DMS 273 treated with DMSO at 0.1 percent for 48 hours (cell line): ENCODE measurements around the gene S100A5.
"Not testable (repeated sequence)": the region's sequence is repeated elsewhere in the genome, so short reads cannot be mapped to it uniquely, and the experiment has no call there.

Experiments used
- DNase-seq: peaks from one replicate; lab custom pipeline; 2025; lab: John Stamatoyannopoulos, UW

Gene S100A5

GRCh38 chr1:153566414-153567371 is 26.0 kb upstream of the S100A5 start:
- peak; percentile 99 for DNase-seq

DNA sequence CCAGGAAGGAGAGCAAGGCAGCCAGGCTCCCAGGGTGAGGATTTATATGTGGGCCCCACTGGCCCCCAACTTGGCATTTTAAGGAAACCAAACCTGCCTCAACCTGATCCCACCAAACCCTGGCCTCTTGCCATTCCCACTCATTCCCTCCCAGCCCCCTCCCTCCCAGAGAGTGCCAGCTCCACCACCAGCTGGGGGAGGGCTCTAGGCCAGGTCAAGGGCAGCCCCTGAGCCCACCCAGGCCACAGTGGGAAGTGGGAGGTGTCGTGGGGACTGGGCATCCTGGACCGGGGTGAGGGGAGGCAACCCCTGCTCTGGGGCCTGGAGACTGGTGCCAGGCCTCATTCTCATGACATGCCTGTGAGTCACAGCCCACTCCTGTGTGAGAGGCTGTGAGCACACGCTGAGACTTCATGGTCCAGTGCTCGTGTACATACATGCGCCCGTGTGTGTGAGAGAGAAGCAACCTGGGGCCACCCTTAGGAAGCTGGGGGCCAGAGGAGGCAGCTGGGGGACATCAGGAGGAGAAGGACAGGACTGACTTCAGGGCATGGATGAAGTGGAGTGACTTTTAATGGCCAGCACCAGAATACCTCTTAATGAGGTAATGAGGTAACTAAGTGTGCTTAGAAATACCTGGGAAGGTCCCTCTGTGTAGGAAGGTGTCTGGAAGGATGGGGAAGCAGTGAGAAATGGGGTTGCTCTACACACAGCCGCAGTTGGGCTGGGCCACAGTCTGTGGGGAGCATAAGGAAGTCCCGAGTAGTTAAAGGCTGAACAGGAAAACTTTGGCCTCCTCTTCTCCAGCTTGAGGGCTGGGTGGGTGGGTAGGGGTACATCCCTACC is 25.0 kb upstream of the S100A5 start, which contains the start of gene S100A2:
S100A2 (minus strand) TSS at position 316 of the 846 bp plus-strand sequence. CDS start 1,967 bp downstream, outside the sequence.
- peak; percentile 76 for DNase-seq

- no peak for DNase-seq
These were observed 23.3 kb upstream of the S100A5 start for GRCh38 chr1:153563991-153564390.

DNA sequence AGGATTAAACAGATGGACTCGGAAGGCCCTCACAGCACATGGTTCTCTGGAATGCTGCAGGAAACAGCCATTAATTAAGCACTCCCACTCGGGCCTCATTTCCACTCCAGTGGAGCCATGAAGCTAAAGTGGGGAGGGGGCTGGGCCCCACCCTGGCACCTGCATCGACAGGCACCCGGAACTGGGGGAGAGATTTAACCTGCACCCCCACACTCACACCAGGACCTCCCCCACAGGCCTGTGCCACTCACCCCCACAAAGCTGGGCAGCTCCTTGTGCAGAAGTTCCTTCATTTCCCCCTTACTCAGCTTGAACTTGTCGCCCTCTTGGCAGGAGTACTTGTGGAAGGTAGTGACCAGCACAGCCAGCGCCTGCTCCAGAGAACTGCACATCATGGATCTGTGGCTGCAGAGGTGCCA is 22.8 kb upstream of the S100A5 start:
- peak; percentile 34 for DNase-seq

DNA sequence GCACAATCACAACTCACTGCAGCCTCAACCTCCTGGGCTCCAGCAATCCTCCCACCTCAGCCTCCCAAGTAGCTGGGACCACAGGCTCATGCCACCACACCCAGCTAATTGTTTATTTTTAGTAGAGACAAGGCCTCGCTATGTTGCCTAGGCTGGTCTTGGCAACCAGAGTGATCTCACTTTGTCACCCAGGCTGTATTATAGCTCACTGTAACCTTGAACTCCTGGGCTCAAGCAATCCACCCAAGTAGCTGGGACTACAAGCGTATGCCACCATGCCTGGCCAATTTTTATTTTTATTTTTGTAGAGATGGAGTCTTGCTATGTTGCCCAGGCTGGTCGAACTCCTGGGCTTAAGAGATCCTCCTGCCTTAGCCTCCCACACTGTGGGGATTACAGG is 21.3 kb upstream of the S100A5 start:
- not testable (repeated sequence) for DNase-seq

- no peak for DNase-seq
These were observed 20.8 kb upstream of the S100A5 start for GRCh38 chr1:153561466-153561985.

DNA sequence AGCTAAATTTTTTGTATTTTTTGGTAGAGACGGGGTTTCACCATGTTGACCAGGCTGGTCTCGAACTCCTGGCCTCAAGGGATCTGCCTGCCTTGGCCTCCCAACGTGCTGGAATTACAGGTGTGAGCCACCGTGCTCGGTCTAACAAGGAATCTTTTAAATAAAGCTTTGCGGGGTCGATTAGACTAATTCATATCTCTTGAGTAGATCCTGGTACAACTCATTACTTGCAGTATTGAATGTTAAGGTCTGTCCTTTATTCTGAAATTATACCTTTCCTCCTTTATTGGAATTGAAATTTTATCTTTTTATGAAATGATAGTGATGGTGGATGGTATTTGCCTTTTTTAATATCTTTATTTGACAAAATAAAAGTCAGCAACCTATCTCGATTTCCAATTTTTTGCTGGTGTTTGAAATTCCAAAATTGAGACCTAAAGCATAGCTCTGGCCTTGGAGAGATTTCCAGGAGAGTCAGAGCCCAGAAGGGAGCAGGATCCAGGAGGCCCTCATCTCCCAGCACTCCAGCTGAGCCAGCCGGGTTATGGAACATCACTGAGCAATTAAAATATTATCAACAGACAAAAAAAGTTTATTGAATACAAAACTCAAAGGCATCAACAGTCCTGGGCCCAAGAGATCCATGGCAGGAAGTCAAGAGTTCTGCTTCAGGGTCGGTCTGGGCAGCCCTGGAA is 20.2 kb upstream of the S100A5 start:
- DNase-seq, result no peak

DNA sequence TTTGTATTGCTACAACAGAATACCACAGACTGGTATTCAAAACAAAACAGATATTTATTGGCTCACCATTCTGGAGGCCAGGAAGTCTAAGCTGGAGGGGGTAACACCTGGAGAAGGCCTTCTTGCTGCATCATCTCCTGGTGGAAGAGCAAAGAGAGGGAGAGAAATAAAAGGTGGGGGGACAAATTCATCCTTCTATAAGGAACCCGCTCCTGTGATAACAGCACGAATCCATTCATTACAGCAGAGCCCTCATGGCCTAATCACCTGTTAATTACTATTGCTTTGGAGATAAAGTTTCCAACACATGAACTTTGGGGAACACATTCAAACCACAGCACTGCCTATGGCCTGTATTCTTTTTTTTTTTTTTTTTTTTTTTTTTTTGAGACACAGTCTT is 19.5 kb upstream of the S100A5 start:
- no peak for DNase-seq

DNA sequence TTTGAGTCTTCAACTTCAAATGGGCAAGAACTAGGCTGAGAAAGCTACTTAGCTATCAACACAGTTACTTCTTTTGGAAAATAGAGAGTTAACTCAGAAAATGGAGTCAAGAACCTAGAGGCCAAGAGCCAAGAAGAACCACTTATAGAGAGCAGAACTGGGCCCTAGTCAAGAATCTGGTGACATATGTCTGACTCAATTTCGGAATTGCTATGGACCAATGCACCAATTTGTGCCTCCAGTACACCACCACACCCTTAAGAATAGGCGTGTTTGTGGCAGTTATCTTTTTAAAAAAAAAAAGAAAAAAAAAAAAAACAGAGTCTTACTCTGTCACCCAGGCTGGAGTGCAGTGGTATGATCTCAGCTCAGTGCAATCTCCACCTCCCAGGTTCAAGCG is 17.1 kb upstream of the S100A5 start:
- DNase-seq, result no peak

GRCh38 chr1:153556348-153556747 is 15.6 kb upstream of the S100A5 start:
- no peak for DNase-seq

DNA sequence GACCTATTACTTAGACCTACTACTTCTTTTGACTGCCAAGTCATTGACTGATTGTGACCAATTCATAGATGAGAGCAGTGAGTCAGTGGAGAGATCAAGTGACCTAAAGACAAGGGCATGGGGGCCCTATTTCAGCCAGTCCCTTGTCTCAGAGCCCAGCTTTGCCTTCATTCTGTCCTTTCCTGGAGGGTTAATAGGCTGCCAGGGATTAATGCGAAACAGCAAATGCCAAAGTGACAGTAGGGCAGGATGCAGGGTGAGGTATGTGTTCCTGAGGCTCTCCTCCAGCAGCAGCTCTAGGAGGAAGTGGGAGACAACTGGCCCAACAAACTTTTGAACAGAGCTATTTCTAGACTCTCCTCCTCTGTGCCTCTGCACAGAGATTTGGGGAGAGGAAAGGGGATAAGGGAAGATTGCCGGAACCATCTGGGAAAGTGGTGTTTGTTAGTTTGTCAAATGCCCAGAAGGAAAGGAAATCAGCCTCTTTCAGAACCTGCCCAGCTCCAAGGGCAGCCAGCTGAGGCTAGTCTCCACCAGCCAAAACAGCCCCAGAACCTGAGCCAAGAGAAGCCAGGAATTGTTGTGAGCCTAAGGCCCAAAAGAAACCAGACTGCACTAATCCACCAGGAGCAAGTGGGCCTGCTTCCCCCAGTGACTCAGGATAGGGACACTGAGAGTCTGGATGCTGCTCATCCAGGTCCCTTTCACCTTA is 13.3 kb upstream of the S100A5 start:
- DNase-seq, result no peak

DNA sequence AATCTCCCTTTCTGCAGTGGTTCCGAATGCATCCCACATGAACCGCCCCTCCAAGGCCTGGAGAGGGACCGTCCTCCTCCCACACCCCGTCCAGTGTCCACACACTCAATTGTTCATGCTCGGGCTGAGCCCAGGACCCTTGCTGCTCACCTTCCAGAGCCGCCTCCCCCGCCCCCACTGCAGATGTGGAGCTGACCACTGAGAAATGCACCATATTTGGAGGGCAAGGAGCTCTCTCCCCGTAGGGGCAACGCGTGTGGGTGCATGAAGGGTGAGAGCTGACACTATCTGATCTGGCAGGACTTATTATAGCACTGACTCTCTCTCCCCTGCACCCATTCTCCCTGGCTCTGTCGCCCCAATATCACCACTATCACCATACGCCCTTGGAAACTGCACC is 12.4 kb upstream of the S100A5 start:
- no peak for DNase-seq

DNA sequence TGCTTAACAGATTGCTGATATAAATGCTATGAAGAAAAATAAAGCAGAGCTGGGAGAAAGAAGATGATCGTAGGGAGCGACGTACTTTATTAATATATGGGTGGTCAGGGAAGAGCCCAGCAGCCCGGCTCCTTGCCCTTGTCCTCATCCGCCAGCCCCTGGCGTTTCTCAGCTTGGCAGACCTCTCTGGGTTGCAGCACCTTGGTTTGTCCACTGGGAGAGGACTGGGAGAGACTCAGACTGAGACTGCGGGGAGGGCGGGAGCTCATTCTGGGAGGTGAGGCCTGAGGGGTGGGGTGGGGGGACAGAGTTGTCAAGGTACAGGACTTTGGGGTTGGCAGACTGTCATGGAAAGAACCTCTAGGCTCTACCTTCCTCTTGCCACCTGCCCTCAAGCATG is 11.6 kb upstream of the S100A5 start:
- no peak for DNase-seq

DNA sequence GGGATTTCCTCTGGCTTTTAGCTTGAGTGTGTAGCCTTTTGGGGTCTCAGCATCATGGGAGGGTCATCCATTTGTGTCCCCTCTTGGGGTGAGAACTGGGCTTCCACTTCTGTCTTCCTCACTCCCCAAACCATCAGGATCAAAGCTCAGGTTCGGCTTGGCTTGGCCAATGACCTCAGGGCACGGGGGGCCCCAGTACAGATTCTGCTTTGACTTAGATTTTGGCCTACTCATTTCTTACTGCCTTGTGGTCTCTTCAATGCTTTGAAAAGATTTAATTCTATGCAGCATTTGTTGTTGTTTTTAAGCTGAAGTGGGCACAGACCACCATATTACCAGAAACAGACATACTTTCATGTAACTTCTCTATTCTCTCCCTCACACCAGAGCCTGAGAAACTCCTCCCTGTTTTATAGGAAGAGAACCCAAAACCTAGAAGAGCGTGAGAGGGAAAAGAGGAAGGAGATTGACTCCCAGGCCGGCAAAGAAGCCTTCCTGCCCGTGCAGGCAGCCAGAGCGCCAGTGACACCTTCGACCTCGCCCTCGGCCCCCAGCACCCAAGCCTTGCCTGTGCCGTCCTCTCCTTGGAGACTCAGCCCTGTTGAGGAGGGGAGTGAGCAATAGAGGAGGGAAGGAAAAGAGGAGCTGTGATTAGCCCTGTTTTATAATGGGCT is 10.2 kb upstream of the S100A5 start:
- no peak for DNase-seq

DNA sequence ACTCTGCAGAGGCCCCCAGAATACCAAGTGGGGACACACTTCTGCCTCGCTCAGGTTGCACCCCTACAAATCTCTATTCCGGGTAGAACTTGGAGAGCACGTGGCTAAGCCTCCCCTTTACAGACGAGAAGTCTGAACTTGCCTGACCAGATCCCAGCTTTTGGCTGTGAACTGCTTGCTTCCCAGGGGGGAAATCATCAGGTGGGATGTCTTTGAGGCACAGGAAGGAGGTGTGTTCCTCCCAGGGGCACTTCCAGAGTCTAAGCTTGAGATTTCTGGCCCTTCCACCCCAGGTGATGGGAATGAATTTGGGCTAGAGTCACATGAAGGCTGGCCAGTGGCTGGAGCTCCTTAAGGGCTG is 9.6 kb upstream of the S100A5 start:
- no peak for DNase-seq

DNA sequence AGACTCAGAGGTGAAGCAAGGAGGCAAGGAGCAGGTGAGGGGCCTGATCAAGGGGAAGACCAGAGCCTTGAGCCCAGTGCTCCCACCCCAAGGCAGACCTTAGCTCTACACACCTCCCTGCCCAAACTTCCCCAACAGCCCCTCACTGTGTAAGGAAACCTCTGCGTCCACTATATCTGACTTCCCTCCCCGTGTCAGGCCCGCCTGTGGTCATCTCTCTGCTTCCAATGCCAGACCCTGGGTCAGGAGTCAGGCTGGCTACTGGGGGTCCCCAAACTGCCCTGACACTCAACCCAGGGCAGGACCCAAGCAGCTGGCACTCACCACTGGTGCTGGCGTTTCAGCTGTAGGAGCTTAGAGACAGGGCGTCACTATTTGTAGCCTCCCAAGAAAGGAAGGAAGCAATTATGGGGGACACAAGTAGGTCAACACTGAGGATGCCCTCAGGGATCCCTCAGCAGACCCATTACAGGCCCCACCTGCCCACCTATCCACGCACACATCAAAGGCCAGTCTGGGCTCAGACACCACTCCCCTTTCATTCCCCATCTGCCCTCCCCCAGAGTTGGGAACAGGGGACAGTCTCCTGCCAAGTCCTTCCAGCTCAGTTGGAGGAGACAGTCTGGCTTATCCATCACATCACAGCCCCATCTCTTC is 9.1 kb upstream of the S100A5 start:
- DNase-seq, result no peak

GRCh38 chr1:153548722-153549688 is 8.3 kb upstream of the S100A5 start, which contains the start of gene S100A3:
Gene S100A3 (minus strand): TSS chr1:153549258. CDS start chr1:153548485, 773 bp downstream.
- no peak for DNase-seq

GRCh38 chr1:153547560-153548551 is 7.1 kb upstream of the S100A5 start:
- no peak for DNase-seq
